ENCODE measurements around the gene CT47A1.
"Not testable (repeated sequence)": the region's sequence is repeated elsewhere in the genome, so short reads cannot be mapped to it uniquely, and the experiment has no call there.

Gene CT47A1

GRCh38 chrX:120985660-120986059, at the start of gene CT47A1:
CT47A1 (minus strand) TSS chrX:120985760; CDS start chrX:120985529, 231 bp downstream.
- not testable (repeated sequence) for DNase-seq

GRCh38 chrX:121032531-121032930, 47.0 kb upstream of the CT47A1 start:
- no peak for DNase-seq

GRCh38 chrX:121030083-121030482, 44.5 kb upstream of the CT47A1 start:
- DNase-seq: no peak

- DNase-seq: no peak
Measured at GRCh38 chrX:121028419-121028818, 42.9 kb upstream of the CT47A1 start.

- DNase-seq: no peak
Measured at GRCh38 chrX:121014826-121015225, 29.3 kb upstream of the CT47A1 start.

- DNase-seq: no peak
Measured at GRCh38 chrX:121013897-121014455, 28.4 kb upstream of the CT47A1 start.

- no peak for DNase-seq
Measured at GRCh38 chrX:121011254-121011653, 25.7 kb upstream of the CT47A1 start.

GRCh38 chrX:121010218-121010617, 24.7 kb upstream of the CT47A1 start:
- DNase-seq: no peak

GRCh38 chrX:121009764-121010163, 24.2 kb upstream of the CT47A1 start:
- DNase-seq: no peak

- no peak for DNase-seq
Measured at GRCh38 chrX:121008920-121009319, 23.4 kb upstream of the CT47A1 start.

- no peak for DNase-seq
Measured at GRCh38 chrX:121000589-121000988, 15.0 kb upstream of the CT47A1 start.

GRCh38 chrX:120999413-120999812, 13.9 kb upstream of the CT47A1 start:
- DNase-seq: no peak

GRCh38 chrX:120956500-120956899, 29.1 kb downstream of the CT47A1 start, which contains the start of gene CT47A7:
CT47A7 (minus strand) TSS chrX:120956600; CDS start chrX:120956345, 255 bp downstream.
- not testable (repeated sequence) for DNase-seq

Data from activated effector memory CD4-positive, alpha-beta T cell treated with anti-CD3 and anti-CD28 coated beads, Interleukin-2, amount 50 U/mL, for 16 hours (primary cell).